OCI-LY7 (cell line): ENCODE data around the gene MBD3. TPM values are rescaled to one million over a fixed set of nuclear protein-coding genes. Genes with fewer than 3 reads are reported as not detected.
"Not testable (repeated sequence)": the region's sequence is repeated elsewhere in the genome, so short reads cannot be mapped to it uniquely, and the experiment has no call there.

Source experiments
- Bru-seq: library from RNA; stranded (reverse); fragments of 400-500 nt; gene quantifications from one replicate; lab custom pipeline; 2021; lab: Mats Ljungman, UMichigan
- BruChase-seq, 2 experiments: library from RNA; stranded (reverse); fragments of 400-500 nt; gene quantifications; one replicate each; lab custom pipeline; 2021; lab: Mats Ljungman, UMichigan
- BruUV-seq: library from RNA; stranded (reverse); fragments of 400-500 nt; replicated peaks from 2 replicates; lab custom pipeline; 2021; lab: Mats Ljungman, UMichigan
- CTCF ChIA-PET: fragments of 300-600 bp; sonication (Branson Sonifier 250); formaldehyde crosslinking; loops from one replicate; lab custom pipeline; 2022; ENCODE audit warnings: antibody characterized with exemption; ENCODE audit not compliant: unreplicated experiment; lab: Charles Lee
- POLR2A ChIA-PET: fragments of 300-600 bp; sonication (Branson Sonifier 250); formaldehyde crosslinking; loops from one replicate; lab custom pipeline; 2022; ENCODE audit warnings: antibody characterized with exemption; lab: Charles Lee
- DNase-seq: peaks from one replicate; pipeline ENCODE4 v3.0.0-alpha.2; 2015; ENCODE audit warnings: low spot score
- H2AFZ ChIP-seq: fragments of 200-600 bp; sonication (generic), shearing (Covaris generic); 2 replicates; pipeline ENCODE4 v1.6.1; 2014; ENCODE audit warnings: mild to moderate bottlenecking, antibody characterized with exemption, low read length, moderate library complexity
- H3K27ac ChIP-seq: fragments of 200-600 bp; sonication (generic); 2 replicates; pipeline ENCODE4 v1.5.1; 2014; ENCODE audit warnings: mixed run types, low read depth, mild to moderate bottlenecking, moderate library complexity, low read length, inconsistent platforms; ENCODE audit not compliant: poor library complexity, severe bottlenecking
- H3K36me3 ChIP-seq: fragments of 200-600 bp; sonication (generic); 2 replicates; pipeline ENCODE4 v1.6.1; 2014; ENCODE audit warnings: mild to moderate bottlenecking, antibody characterized with exemption, low read length, moderate library complexity, mixed read lengths; ENCODE audit not compliant: insufficient read depth
- H3K4me1 ChIP-seq: fragments of 200-600 bp; sonication (generic); 2 replicates; pipeline ENCODE4 v1.5.1; 2014; ENCODE audit warnings: mild to moderate bottlenecking, low read length; ENCODE audit not compliant: insufficient read depth, poor library complexity, severe bottlenecking
- H3K4me2 ChIP-seq: fragments of 200-600 bp; sonication (generic); 2 replicates; pipeline ENCODE4 v1.6.1; 2014; ENCODE audit warnings: mild to moderate bottlenecking, low read length
- H3K4me3 ChIP-seq: fragments of 200-600 bp; sonication (generic); 2 replicates; pipeline ENCODE4 v1.5.1; 2014; ENCODE audit warnings: mild to moderate bottlenecking, low read depth, low read length; ENCODE audit not compliant: poor library complexity, severe bottlenecking
- H3K79me2 ChIP-seq: fragments of 200-600 bp; sonication (generic); 2 replicates; pipeline ENCODE4 v1.6.1; 2016; ENCODE audit warnings: low read depth, mild to moderate bottlenecking, low read length, moderate library complexity, mixed read lengths; ENCODE audit not compliant: insufficient read depth
- H3K9me2 ChIP-seq: fragments of 200-600 bp; sonication (generic); 2 replicates; pipeline ENCODE4 v1.6.1; 2016; ENCODE audit warnings: mild to moderate bottlenecking, low read length, mixed read lengths; ENCODE audit not compliant: insufficient read depth
- H3K9me3 ChIP-seq: fragments of 200-600 bp; sonication (generic); 2 replicates; pipeline ENCODE4 v1.6.1; 2014; ENCODE audit warnings: mild to moderate bottlenecking, mixed run types, low read length, mixed read lengths
- H4K20me1 ChIP-seq: fragments of 200-600 bp; sonication (generic); 2 replicates; pipeline ENCODE4 v1.6.1; 2014; ENCODE audit warnings: mild to moderate bottlenecking, antibody characterized with exemption, low read length, moderate library complexity, mixed read lengths; ENCODE audit not compliant: insufficient read depth
- CTCF ChIP-seq: fragments of 200-600 bp; sonication (generic); conservative IDR thresholded peaks from 2 replicates; pipeline ENCODE4 v1.5.1; 2014; ENCODE audit warnings: mild to moderate bottlenecking, antibody characterized with exemption, low read length, moderate library complexity, mixed read lengths
- EZH2phosphoT487 ChIP-seq: fragments of 200-600 bp; sonication (generic); IDR thresholded peaks from 2 replicates; pipeline ENCODE4 v1.6.1; 2018; ENCODE audit warnings: low read depth, borderline replicate concordance, mild to moderate bottlenecking, mixed run types, antibody characterized with exemption, low read length, moderate library complexity, mixed read lengths
- intact Hi-C: fragments of 100-400 bp; cut with micrococcal nuclease; formaldehyde crosslinking; loops from one replicate; pipeline ENCODE4 v1.10.0; 2022; ENCODE audit not compliant: unreplicated experiment
- long read RNA-seq: library from polyadenylated mRNA; stranded (forward); transcript quantifications from one replicate; pipeline ENCODE4 v2.0.0, GENCODE V29; 2022
- total RNA-seq, 2 experiments: library from RNA; depleted of rRNA in 1 of 2; stranded (reverse); fragments of >200 nt in 1 of 2; shearing (Covaris generic) in 1 of 2; gene quantifications; 2 replicates each; pipeline ENCODE4 v1.2.3, GENCODE V29; 2014 to 2022

Gene MBD3
- total RNA-seq (2014; rRNA removed; shearing (Covaris generic)) (147 and 172 TPM in 2 replicates), total RNA-seq (2022) (168 TPM in 2 replicates), Bru-seq, nascent RNA (percentile 60 among the genes with signal in this experiment), BruChase-seq, experiment 1, labeled RNA remaining after a 6-hour chase (percentile 89 among the genes with signal in this experiment), BruChase-seq, experiment 2, labeled RNA remaining after a 2-hour chase (percentile 84 among the genes with signal in this experiment)
- long read RNA-seq, full-length matches to known transcripts: 225 of 276 reads
- long read RNA-seq, partial matches to known transcripts: 13 of 276 reads
- long read RNA-seq, other reads (novel, unspliced or antisense): 38 of 276 reads

- intact Hi-C loops: loop anchor here (5.0 kb wide), 1 partner anchor 74 kb away; no protein-coding TSS in a partner anchor
- peak within 1 kb of the TSS; percentile 40; the same call in 1 of the 2 replicates for H2AFZ ChIP-seq
- H3K36me3 ChIP-seq: peaks cover 65% of the 10 kb centered on the region
- peaks cover 42% of the 10 kb centered on the region for H3K79me2 ChIP-seq
- BruUV-seq: no TSS peak
- ChIA-PET CTCF (no interaction called here), POLR2A (interaction anchor here (0.7 to 1.0 kb wide), 3 partner anchors 9 to 57 kb away, joined by 4 to 5 read pairs (median 5); partner anchors contain the start of gene UQCR11)
- H3K4me1 ChIP-seq: peaks cover 23% of the 10 kb centered on the region
- no peaks in the 10 kb centered on the region; the same call in 1 of the 2 replicates for H4K20me1 ChIP-seq
- H3K27ac ChIP-seq: peak within 1 kb of the TSS; percentile 92
- H3K9me3 ChIP-seq: no peaks in the 10 kb centered on the region
- H3K4me3 ChIP-seq: peak within 1 kb of the TSS; percentile 100
- no peak for TF ChIP-seq EZH2phosphoT487
- TF ChIP-seq CTCF: no peak
- peak; percentile 95 for DNase-seq
- peak within 1 kb of the TSS; percentile 100 for H3K4me2 ChIP-seq
- H3K9me2 ChIP-seq: no peaks in the 10 kb centered on the region
These were observed at the start of gene MBD3 for GRCh38 chr19:1592755-1593500. TSS of gene MBD3 (minus strand) at chr19:1592865. CDS start at chr19:1592631, 234 bp downstream.

GRCh38 chr19:1640893-1641448, 48.3 kb upstream of the MBD3 start:
- H3K79me2 ChIP-seq: peaks cover 96% of the 10 kb centered on the region
- H3K9me3 ChIP-seq, H3K9me2 ChIP-seq, H3K4me2 ChIP-seq, H2AFZ ChIP-seq, BruUV-seq, H3K4me3 ChIP-seq, DNase-seq, CTCF ChIA-PET, intact Hi-C loops: not testable (repeated sequence)
- peak overlapping the region; percentile 3 for H3K27ac ChIP-seq
- peaks cover 10% of the 10 kb centered on the region for H4K20me1 ChIP-seq
- peaks cover 100% of the 10 kb centered on the region for H3K36me3 ChIP-seq
- POLR2A ChIA-PET: interaction anchor here (0.6 to 1.3 kb wide), 2 partner anchors 31 to 41 kb away, joined by 3 to 5 read pairs; no protein-coding TSS in a partner anchor
- H3K4me1 ChIP-seq: peaks cover 11% of the 10 kb centered on the region
